ENCODE measurements around the gene KLF2. TPM values are rescaled to one million over a fixed set of nuclear protein-coding genes. Genes with fewer than 3 reads are reported as not detected.

KLF2 gene
- polyA plus RNA-seq, 1 experiment = 1.8 TPM

- POLR2A ChIA-PET = no interaction called here
- DNase-seq (ENCODE audit: low read depth) = no peak
- CTCF ChIA-PET = interaction anchor here (1.3 kb wide), 1 partner anchor 113 kb away, joined by 4 read pairs; no protein-coding TSS in a partner anchor
- H3K4me3 ChIP-seq (ENCODE audit: low read depth, low read length) = no peak overlapping the region
- TF ChIP-seq, protein P1, sequence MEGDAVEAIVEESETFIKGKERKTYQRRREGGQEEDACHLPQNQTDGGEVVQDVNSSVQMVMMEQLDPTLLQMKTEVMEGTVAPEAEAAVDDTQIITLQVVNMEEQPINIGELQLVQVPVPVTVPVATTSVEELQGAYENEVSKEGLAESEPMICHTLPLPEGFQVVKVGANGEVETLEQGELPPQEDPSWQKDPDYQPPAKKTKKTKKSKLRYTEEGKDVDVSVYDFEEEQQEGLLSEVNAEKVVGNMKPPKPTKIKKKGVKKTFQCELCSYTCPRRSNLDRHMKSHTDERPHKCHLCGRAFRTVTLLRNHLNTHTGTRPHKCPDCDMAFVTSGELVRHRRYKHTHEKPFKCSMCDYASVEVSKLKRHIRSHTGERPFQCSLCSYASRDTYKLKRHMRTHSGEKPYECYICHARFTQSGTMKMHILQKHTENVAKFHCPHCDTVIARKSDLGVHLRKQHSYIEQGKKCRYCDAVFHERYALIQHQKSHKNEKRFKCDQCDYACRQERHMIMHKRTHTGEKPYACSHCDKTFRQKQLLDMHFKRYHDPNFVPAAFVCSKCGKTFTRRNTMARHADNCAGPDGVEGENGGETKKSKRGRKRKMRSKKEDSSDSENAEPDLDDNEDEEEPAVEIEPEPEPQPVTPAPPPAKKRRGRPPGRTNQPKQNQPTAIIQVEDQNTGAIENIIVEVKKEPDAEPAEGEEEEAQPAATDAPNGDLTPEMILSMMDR (IDR thresholded peaks at IDR 0.05; ENCODE audit: insufficient read depth, low read depth, low read length) = no peak
- no peaks in the 10 kb centered on the region for H3K27me3 ChIP-seq (ENCODE audit: control insufficient read depth, insufficient read depth, low read length)
- no peaks in the 10 kb centered on the region; the same call in none of the 2 replicates for H3K36me3 ChIP-seq (ENCODE audit: control insufficient read depth, insufficient read depth, low read length)
Observed at GRCh38 chr19:16359964-16360363, 35.3 kb downstream of the KLF2 start.

DNA sequence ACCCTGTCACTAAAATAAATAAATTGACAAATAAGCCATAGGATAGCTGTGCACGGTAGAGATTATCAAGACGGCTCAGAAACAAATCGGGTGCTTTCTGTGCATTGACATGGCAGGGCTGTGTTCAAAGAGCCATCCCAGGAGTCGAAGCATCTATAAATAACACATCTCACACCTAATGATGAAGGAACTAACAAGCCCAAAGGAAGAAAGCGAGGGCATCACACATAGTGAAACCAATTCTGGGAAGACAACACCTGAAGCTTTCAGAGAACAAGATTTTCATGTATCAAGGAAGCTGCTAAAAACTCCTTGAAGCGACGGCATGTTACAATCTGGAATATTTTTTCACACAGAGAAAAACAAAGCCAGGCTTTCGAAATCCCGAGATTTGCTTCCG lies 36.1 kb downstream of the KLF2 start:
- TF ChIP-seq, protein P1 (IDR thresholded peaks at IDR 0.05; ENCODE audit: insufficient read depth, low read depth, low read length) = no peak
- no peak for DNase-seq (ENCODE audit: low read depth)
- Histone ChIP-seq H3K36me3 (ENCODE audit: control insufficient read depth, insufficient read depth, low read length) (no peaks in the 10 kb centered on the region; the same call in none of the 2 replicates), H3K27me3 (ENCODE audit: control insufficient read depth, insufficient read depth, low read length) (no peaks in the 10 kb centered on the region), H3K4me3 (ENCODE audit: low read depth, low read length) (no peak overlapping the region)
- CTCF ChIA-PET = interaction anchor here (1.3 to 2.7 kb wide), 2 partner anchors 23 to 114 kb away, joined by 4 to 9 read pairs; no protein-coding TSS in a partner anchor
- POLR2A ChIA-PET = no interaction called here

- TF ChIP-seq, protein P1 (IDR thresholded peaks at IDR 0.05; ENCODE audit: insufficient read depth, low read depth, low read length) = no peak
- ChIA-PET POLR2A (no interaction called here), CTCF (interaction anchor here (0.7 to 2.7 kb wide), 4 partner anchors 8 to 114 kb away, joined by 3 to 9 read pairs (median 4); no protein-coding TSS in a partner anchor)
- Histone ChIP-seq H3K36me3 (ENCODE audit: control insufficient read depth, insufficient read depth, low read length) (no peaks in the 10 kb centered on the region; the same call in none of the 2 replicates), H3K27me3 (ENCODE audit: control insufficient read depth, insufficient read depth, low read length) (no peaks in the 10 kb centered on the region), H3K4me3 (ENCODE audit: low read depth, low read length) (no peak overlapping the region)
- DNase-seq (ENCODE audit: low read depth) = no peak
Observed at GRCh38 chr19:16361254-16361653, 36.6 kb downstream of the KLF2 start.

- ChIA-PET CTCF (interaction anchor here (0.7 to 2.7 kb wide), 3 partner anchors 9 to 23 kb away, joined by 3 to 9 read pairs (median 4); no protein-coding TSS in a partner anchor), POLR2A (no interaction called here)
- no peaks in the 10 kb centered on the region; the same call in none of the 2 replicates for H3K36me3 ChIP-seq (ENCODE audit: control insufficient read depth, insufficient read depth, low read length)
- DNase-seq (ENCODE audit: low read depth) = no peak
- H3K27me3 ChIP-seq (ENCODE audit: control insufficient read depth, insufficient read depth, low read length) = no peaks in the 10 kb centered on the region
- H3K4me3 ChIP-seq (ENCODE audit: low read depth, low read length) = no peak overlapping the region
- TF ChIP-seq, protein P1 (IDR thresholded peaks at IDR 0.05; ENCODE audit: insufficient read depth, low read depth, low read length) = no peak
Observed at GRCh38 chr19:16361926-16362325, 37.3 kb downstream of the KLF2 start.

DNA sequence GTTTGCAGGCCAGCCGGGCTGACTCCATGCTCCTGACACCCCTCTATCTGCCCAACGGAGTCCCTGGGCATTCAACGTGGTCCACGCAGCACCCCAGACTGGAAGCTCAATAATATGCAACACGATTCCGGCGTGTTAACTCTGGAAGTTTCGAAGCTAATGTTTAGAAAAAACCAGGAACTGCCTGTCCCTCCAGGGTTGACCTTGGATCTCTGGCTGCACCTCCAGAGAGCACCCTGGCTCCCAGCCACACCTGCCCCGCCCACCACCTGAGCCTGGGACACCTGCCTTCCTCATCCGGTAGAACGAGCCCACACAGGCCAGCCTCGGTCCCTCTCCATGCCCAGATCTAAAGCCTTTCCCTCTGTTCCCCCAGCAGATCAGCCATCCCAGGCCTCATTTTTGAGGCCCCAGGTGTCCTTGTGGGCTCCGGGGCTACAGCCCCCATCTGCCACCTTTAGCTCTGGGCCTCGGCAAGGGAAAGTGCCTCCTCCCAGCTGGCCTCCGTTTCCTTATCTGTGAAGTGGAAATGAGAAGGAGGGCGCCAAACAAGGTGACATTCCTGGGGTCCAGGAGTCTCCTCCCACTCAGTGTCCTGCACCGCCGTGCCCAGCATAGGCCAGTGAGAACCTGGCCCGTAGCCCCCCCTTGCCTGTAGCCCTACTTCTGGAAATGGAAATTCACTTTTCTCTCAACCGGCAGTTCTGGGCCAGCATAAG lies 38.7 kb downstream of the KLF2 start:
- DNase-seq (ENCODE audit: low read depth) = no peak
- Histone ChIP-seq H3K36me3 (ENCODE audit: control insufficient read depth, insufficient read depth, low read length) (no peaks in the 10 kb centered on the region; the same call in none of the 2 replicates), H3K4me3 (ENCODE audit: low read depth, low read length) (no peak overlapping the region), H3K27me3 (ENCODE audit: control insufficient read depth, insufficient read depth, low read length) (no peaks in the 10 kb centered on the region)
- ChIA-PET POLR2A (no interaction called here), CTCF (interaction anchor here (1.4 to 2.7 kb wide), 2 partner anchors 19 to 20 kb away, joined by 3 to 9 read pairs; no protein-coding TSS in a partner anchor)
- TF ChIP-seq, protein P1 (IDR thresholded peaks at IDR 0.05; ENCODE audit: insufficient read depth, low read depth, low read length) = no peak
